Panc1 (cell line): ENCODE data around the gene ESR2. TPM values are rescaled to one million over a fixed set of nuclear protein-coding genes. Genes with fewer than 3 reads are reported as not detected.

Experiments
- ATAC-seq: fragments of 200-7000 bp; cut with Tn5 transposase; 2 replicates; pipeline ENCODE4 v1.9.1; 2020; ENCODE audit warnings: mild to moderate bottlenecking, moderate library complexity
- BruUV-seq: library from RNA; stranded (reverse); fragments of 400-500 nt; replicated peaks from 2 replicates; lab custom pipeline; 2021; lab: Mats Ljungman, UMichigan
- CTCF ChIA-PET: fragments of 300-600 bp; sonication (Branson Sonifier 250); formaldehyde crosslinking; loops from one replicate; lab custom pipeline; 2022; ENCODE audit warnings: antibody characterized with exemption; lab: Charles Lee
- POLR2A ChIA-PET: fragments of 300-600 bp; sonication (Branson Sonifier 250); formaldehyde crosslinking; loops from one replicate; lab custom pipeline; 2022; ENCODE audit warnings: antibody characterized with exemption; lab: Charles Lee
- DNase-seq: peaks from one replicate; pipeline ENCODE4 v3.0.0-alpha.2; 2010; ENCODE audit warnings: low read depth, low spot score
- H3K27ac ChIP-seq: 2 replicates; pipeline ENCODE4 v1.5.1; 2011; ENCODE audit warnings: mild to moderate bottlenecking, low read length, inconsistent platforms
- H3K27me3 ChIP-seq: fragments of 200-500 bp; sonication (Bioruptor generic); 2 replicates; pipeline ENCODE4 v1.6.0; 2014; ENCODE audit warnings: low read length, inconsistent platforms; ENCODE audit not compliant: control insufficient read depth, insufficient read depth
- H3K36me3 ChIP-seq: fragments of 200-500 bp; sonication (Bioruptor generic); 2 replicates; pipeline ENCODE4 v1.5.1; 2014; ENCODE audit warnings: inconsistent platforms, mild to moderate bottlenecking, low read length, moderate library complexity; ENCODE audit not compliant: control insufficient read depth, insufficient read depth
- H3K4me1 ChIP-seq: 2 replicates; pipeline ENCODE4 v1.5.1; 2011; ENCODE audit warnings: inconsistent platforms, mild to moderate bottlenecking, low read length, moderate library complexity; ENCODE audit not compliant: control insufficient read depth, insufficient read depth
- H3K4me3 ChIP-seq, 2 experiments: 2 replicates each; pipeline ENCODE4 v1.5.1; 2011 to 2012; ENCODE audit warnings: low read depth in 2 of 2, low read length in 2 of 2, mild to moderate bottlenecking in 2 of 2, inconsistent platforms in 1 of 2, moderate library complexity in 1 of 2
- H3K9me3 ChIP-seq: fragments of 200-500 bp; sonication (Bioruptor generic); 2 replicates; pipeline ENCODE4 v1.5.1; 2014; ENCODE audit warnings: low read depth, mild to moderate bottlenecking, inconsistent platforms, low read length, moderate library complexity; ENCODE audit not compliant: control insufficient read depth, insufficient read depth
- POLR2AphosphoS5 ChIP-seq: IDR thresholded peaks from 2 replicates; pipeline ENCODE4 v1.6.1; 2012; ENCODE audit warnings: mild to moderate bottlenecking, low read depth, low read length, moderate library complexity
- SIN3A ChIP-seq: IDR thresholded peaks from 2 replicates; pipeline ENCODE4 v1.6.1; 2012; ENCODE audit warnings: low read depth, mild to moderate bottlenecking, low read length, moderate library complexity, borderline replicate concordance; ENCODE audit not compliant: insufficient read depth
- TCF7L2 ChIP-seq: IDR thresholded peaks from 2 replicates; pipeline ENCODE4 v1.6.1; 2011; ENCODE audit warnings: mild to moderate bottlenecking, low read depth, low read length, inconsistent platforms
- in situ Hi-C: cut with HindIII; loops from 2 replicates; pipeline ENCODE4 v1.10.0; 2016; ENCODE audit warnings: low sequenced_read_pairs, low pct_unique_long_range_greater_than_20kb
- intact Hi-C: fragments of 100-400 bp; cut with micrococcal nuclease; formaldehyde crosslinking; loops from one replicate; pipeline ENCODE4 v1.10.0; 2022; ENCODE audit not compliant: unreplicated experiment
- total RNA-seq: library from RNA; stranded (reverse); gene quantifications from one replicate; pipeline ENCODE4 v1.2.1, GENCODE V29; 2021; ENCODE audit not compliant: unreplicated experiment
- TF ChIP-seq, protein P1 (sequence below): fragments of 450-650 bp; IDR thresholded peaks from 2 replicates; pipeline ENCODE4 v1.5.1; 2017; ENCODE audit warnings: mild to moderate bottlenecking
- TF ChIP-seq, protein P2 (sequence below), 2 experiments: IDR thresholded peaks; 2 replicates each; pipeline ENCODE4 v1.6.1; 2011 to 2012; ENCODE audit warnings: low read depth in 2 of 2, control low read depth in 1 of 2, low read length in 1 of 2, mild to moderate bottlenecking in 1 of 2, moderate library complexity in 1 of 2; ENCODE audit not compliant: insufficient read depth in 1 of 2

ESR2 gene
- total RNA-seq, 1 experiment from 2014 or later, result not detected

DNA sequence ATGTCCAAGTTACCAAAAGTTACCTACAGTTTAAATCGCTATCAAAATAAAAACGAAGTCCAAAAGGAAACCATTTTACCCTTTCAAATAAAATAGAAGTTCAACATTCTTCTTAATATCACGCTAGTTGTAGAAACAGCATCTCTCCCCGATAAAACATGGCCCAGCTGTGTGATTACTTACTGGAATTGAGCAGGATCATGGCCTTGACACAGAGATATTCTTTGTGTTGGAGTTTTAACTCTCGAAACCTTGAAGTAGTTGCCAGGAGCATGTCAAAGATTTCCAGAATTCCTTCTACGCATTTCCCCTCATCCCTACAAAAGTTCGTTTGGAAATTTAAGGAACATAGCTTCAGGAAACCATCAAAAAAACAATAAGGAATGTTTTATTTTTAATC, 44.8 kb downstream of the ESR2 start:
- POLR2A ChIA-PET, result no interaction called here
- no peak for ATAC-seq
- DNase-seq, result no peak
- TF ChIP-seq, protein P1, sequence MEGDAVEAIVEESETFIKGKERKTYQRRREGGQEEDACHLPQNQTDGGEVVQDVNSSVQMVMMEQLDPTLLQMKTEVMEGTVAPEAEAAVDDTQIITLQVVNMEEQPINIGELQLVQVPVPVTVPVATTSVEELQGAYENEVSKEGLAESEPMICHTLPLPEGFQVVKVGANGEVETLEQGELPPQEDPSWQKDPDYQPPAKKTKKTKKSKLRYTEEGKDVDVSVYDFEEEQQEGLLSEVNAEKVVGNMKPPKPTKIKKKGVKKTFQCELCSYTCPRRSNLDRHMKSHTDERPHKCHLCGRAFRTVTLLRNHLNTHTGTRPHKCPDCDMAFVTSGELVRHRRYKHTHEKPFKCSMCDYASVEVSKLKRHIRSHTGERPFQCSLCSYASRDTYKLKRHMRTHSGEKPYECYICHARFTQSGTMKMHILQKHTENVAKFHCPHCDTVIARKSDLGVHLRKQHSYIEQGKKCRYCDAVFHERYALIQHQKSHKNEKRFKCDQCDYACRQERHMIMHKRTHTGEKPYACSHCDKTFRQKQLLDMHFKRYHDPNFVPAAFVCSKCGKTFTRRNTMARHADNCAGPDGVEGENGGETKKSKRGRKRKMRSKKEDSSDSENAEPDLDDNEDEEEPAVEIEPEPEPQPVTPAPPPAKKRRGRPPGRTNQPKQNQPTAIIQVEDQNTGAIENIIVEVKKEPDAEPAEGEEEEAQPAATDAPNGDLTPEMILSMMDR, result no peak
- no peak for TF ChIP-seq SIN3A
- H3K36me3 ChIP-seq, result no peaks in the 10 kb centered on the region
- no peaks in the 10 kb centered on the region for H3K9me3 ChIP-seq
- no peaks in the 10 kb centered on the region for H3K27me3 ChIP-seq
- H3K4me3 ChIP-seq, result no peak overlapping the region
- H3K4me1 ChIP-seq, result no peaks in the 10 kb centered on the region
- CTCF ChIA-PET, result no interaction called here
- in situ Hi-C loops, result no loop called here
- intact Hi-C loops, result no loop called here
- H3K27ac ChIP-seq, result no peak overlapping the region
- no TSS peak for BruUV-seq

DNA sequence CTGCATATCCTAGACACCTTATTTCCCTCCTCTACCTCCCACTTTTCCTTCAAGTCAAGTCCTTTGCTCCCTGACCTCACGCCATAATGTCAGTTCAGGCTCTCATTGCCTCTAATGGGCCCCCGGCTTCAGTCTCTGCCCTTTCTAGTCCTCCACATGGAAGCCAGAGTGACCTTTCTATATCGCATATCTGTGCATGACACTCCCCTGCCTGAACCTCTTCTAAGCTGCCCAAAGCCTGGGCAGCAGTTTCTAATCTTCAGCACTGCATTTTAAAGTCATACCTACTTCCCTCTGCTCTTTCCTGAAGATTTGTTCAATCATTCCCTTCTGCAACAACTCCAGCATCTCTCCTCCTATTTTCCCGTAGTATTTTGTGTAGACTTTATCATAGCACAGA, 45.5 kb downstream of the ESR2 start:
- no peak overlapping the region for H3K4me3 ChIP-seq
- BruUV-seq, result no TSS peak
- CTCF ChIA-PET, result no interaction called here
- no peaks in the 10 kb centered on the region for H3K36me3 ChIP-seq
- in situ Hi-C loops (no loop called here), intact Hi-C loops (no loop called here)
- TF ChIP-seq, protein P1, result no peak
- no peak for TF ChIP-seq SIN3A
- no peak for TF ChIP-seq POLR2AphosphoS5
- TF ChIP-seq, protein P2, sequence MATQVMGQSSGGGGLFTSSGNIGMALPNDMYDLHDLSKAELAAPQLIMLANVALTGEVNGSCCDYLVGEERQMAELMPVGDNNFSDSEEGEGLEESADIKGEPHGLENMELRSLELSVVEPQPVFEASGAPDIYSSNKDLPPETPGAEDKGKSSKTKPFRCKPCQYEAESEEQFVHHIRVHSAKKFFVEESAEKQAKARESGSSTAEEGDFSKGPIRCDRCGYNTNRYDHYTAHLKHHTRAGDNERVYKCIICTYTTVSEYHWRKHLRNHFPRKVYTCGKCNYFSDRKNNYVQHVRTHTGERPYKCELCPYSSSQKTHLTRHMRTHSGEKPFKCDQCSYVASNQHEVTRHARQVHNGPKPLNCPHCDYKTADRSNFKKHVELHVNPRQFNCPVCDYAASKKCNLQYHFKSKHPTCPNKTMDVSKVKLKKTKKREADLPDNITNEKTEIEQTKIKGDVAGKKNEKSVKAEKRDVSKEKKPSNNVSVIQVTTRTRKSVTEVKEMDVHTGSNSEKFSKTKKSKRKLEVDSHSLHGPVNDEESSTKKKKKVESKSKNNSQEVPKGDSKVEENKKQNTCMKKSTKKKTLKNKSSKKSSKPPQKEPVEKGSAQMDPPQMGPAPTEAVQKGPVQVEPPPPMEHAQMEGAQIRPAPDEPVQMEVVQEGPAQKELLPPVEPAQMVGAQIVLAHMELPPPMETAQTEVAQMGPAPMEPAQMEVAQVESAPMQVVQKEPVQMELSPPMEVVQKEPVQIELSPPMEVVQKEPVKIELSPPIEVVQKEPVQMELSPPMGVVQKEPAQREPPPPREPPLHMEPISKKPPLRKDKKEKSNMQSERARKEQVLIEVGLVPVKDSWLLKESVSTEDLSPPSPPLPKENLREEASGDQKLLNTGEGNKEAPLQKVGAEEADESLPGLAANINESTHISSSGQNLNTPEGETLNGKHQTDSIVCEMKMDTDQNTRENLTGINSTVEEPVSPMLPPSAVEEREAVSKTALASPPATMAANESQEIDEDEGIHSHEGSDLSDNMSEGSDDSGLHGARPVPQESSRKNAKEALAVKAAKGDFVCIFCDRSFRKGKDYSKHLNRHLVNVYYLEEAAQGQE (IDR thresholded peaks at IDR 0.05; ENCODE audit: insufficient read depth in 1 of 2, low read depth in 2 of 2, low read length in 1 of 2), result no peak
- TF ChIP-seq TCF7L2, result no peak
- no peaks in the 10 kb centered on the region for H3K27me3 ChIP-seq
- DNase-seq (no peak), ATAC-seq (no peak)
- no peak overlapping the region for H3K27ac ChIP-seq
- H3K4me1 ChIP-seq, result no peaks in the 10 kb centered on the region
- H3K9me3 ChIP-seq, result no peaks in the 10 kb centered on the region
- POLR2A ChIA-PET, result no interaction called here
